Occipital lobe (tissue), 2 donors: ENCODE results near the gene PKP1. TPM values are rescaled to one million over a fixed set of nuclear protein-coding genes. Genes with fewer than 3 reads are reported as not detected.

Experiments used
- DNase-seq: peaks from one replicate; lab custom pipeline; 2025; lab: John Stamatoyannopoulos, UW
- total RNA-seq: library from RNA; depleted of rRNA; stranded (reverse); fragments of >200 nt; gene quantifications from one replicate; pipeline ENCODE4 v1.2.3, GENCODE V29; 2014

The PKP1 gene
- total RNA-seq, 1 donor from 2014 or later = 0.16 TPM

GRCh38 chr1:201281573-201281972 lies 1.7 kb upstream of the PKP1 start:
- DNase-seq = no peak

- no peak for DNase-seq
These were observed 1.1 kb upstream of the PKP1 start for GRCh38 chr1:201282216-201282615.

- DNase-seq = no peak
These were observed 689 bp downstream of the PKP1 start for GRCh38 chr1:201283836-201284553.

- no peak for DNase-seq
These were observed 1.3 kb downstream of the PKP1 start for GRCh38 chr1:201284636-201285035.

- no peak for DNase-seq
These were observed 2.5 kb downstream of the PKP1 start for GRCh38 chr1:201285846-201286245.

- DNase-seq = no peak
These were observed 3.1 kb downstream of the PKP1 start for GRCh38 chr1:201286445-201286844.

- DNase-seq = no peak
These were observed 4.7 kb downstream of the PKP1 start for GRCh38 chr1:201288007-201288406.

GRCh38 chr1:201288765-201289164 lies 5.5 kb downstream of the PKP1 start:
- no peak for DNase-seq

GRCh38 chr1:201290551-201290950 lies 7.2 kb downstream of the PKP1 start:
- no peak for DNase-seq

- no peak for DNase-seq
These were observed 8.6 kb downstream of the PKP1 start for GRCh38 chr1:201291916-201292315.

- DNase-seq = no peak
These were observed 11.6 kb downstream of the PKP1 start for GRCh38 chr1:201294876-201295275.

GRCh38 chr1:201295346-201295745 lies 12.0 kb downstream of the PKP1 start:
- DNase-seq = no peak

GRCh38 chr1:201295861-201296260 lies 12.6 kb downstream of the PKP1 start:
- DNase-seq = no peak

GRCh38 chr1:201296352-201296751 lies 13.0 kb downstream of the PKP1 start:
- no peak for DNase-seq

GRCh38 chr1:201298396-201299381 lies 15.4 kb downstream of the PKP1 start:
- no peak for DNase-seq

- no peak for DNase-seq
These were observed 16.7 kb downstream of the PKP1 start for GRCh38 chr1:201299968-201300367.

- DNase-seq = no peak
These were observed 17.3 kb downstream of the PKP1 start for GRCh38 chr1:201300641-201301040.

- no peak for DNase-seq
These were observed 19.2 kb downstream of the PKP1 start for GRCh38 chr1:201302163-201303152.

- DNase-seq = no peak
These were observed 20.8 kb downstream of the PKP1 start for GRCh38 chr1:201304126-201304525.

GRCh38 chr1:201305815-201306214 lies 22.5 kb downstream of the PKP1 start:
- no peak for DNase-seq

- DNase-seq = no peak
These were observed 23.9 kb downstream of the PKP1 start for GRCh38 chr1:201307231-201307630.
